Stimulated activated CD4-positive, alpha-beta T cell treated with anti-CD3 and anti-CD28 coated beads, Interleukin-4, amount 100 ng/mL, for 24 hours (primary cell): Measurements from ENCODE around the gene GOLGA8M.
"Not testable (repeated sequence)": the region's sequence is repeated elsewhere in the genome, so short reads cannot be mapped to it uniquely, and the experiment has no call there.

Source experiments
- DNase-seq: peaks from one replicate; pipeline ENCODE4 v3.0.0-alpha.2; 2020

The GOLGA8M gene, protein sequence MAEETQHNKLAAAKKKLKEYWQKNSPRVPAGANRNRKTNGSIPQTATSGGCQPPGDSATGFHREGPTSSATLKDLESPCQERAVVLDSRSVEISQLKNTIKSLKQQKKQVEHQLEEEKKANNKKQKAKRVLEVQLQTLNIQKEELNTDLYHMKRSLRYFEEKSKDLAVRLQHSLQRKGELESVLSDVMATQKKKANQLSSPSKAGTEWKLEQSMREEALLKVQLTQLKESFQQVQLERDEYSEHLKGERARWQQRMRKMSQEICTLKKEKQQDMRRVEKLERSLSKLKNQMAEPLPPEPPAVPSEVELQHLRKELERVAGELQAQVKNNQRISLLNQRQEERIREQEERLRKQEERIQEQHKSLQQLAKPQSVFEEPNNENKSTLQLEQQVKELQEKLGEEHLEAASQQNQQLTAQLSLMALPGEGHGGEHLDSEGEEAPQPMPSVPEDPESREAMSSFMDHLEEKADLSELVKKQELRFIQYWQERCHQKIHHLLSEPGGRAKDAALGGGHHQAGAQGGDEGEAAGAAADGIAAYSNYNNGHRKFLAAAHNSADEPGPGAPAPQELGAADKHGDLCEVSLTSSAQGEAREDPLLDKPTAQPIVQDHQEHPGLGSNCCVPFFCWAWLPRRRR

DNA sequence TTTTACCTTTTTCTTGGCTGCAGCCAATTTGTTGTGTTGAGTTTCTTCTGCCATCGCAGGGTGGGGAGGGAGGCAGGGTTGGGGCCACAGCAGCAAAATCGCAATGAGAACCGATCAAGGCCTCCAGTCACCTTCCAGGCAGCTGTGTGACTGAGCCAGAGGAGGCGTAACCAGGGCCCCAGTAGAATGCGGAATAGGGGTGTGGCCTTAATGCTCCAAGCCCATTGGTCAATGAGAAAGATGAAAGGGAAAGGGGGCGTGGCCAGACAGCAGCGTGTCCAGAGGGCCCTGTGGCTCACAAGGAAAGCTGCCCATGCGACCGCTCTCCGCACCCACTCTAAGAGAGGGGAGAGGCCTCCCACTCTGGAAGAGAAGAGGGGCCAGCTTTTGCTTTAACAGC lies at the start of gene GOLGA8M:
GOLGA8M (minus strand) TSS at position 152 of the 400 bp plus-strand sequence; CDS start at position 54, 98 bp downstream.
- not testable (repeated sequence) for DNase-seq

DNA sequence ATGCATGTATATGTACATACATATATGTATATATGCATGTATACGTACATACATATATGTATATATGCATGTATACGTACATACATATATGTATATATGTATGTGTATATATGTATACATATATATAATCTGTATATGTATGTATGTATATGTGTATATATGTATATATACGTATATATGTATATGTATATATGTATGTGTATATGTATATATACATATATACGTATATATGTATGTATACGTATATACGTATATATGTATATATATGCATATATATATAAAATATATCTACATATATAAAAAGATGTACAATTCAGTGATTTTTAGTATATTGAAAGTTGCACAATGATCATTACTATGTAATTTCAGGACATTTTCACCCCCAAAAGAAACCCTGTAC lies 30.7 kb upstream of the GOLGA8M start:
- not testable (repeated sequence) for DNase-seq

DNA sequence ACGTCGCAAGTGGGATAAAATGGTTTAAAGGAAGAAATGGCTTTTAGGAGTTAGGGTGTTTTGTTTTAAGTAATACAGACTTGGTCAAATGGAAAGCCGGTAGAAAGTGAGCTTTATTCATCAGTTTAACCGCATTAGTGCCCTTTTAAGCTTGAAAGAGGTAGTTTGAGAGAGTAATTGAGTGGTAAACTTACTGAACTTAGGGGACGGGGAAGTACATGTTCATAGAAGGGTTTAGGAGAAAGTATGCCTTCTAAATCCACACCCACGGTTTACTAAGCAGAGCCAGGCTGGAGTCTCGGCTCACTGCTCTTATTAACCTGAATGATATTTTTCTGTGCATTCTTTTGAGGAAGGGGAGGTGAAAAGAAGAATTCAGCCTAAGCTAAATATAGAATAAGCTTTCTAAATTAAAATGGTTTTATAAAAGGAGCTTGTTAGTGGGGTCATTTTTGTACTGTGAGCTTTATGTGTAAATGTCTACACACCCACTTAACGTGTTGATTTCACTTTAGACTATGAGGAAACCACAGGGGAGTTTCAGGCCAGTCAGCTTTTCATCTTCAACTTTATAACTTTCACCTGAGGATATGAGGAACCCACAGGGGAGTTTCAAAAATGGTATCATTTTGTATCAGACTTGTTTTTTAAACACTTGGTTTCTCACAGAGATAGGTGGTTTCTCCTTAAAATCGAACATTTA lies 26.5 kb upstream of the GOLGA8M start:
- peak; percentile 30 for DNase-seq

DNA sequence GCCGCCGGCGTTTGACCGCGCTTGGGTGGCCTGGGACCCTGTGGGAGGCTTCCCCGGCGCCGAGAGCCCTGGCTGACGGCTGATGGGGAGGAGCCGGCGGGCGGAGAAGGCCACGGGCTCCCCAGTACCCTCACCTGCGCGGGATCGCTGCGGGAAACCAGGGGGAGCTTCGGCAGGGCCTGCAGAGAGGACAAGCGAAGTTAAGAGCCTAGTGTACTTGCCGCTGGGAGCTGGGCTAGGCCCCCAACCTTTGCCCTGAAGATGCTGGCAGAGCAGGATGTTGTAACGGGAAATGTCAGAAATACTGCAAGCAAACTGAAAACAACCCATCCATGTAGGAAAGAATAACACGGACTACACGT lies 26.0 kb upstream of the GOLGA8M start:
- DNase-seq, result not testable (repeated sequence)

GRCh38 chr15:28737521-28738199 lies 25.4 kb upstream of the GOLGA8M start:
- DNase-seq, result peak; percentile 27

GRCh38 chr15:28728061-28728460 lies 15.8 kb upstream of the GOLGA8M start:
- peak; percentile 36 for DNase-seq

- not testable (repeated sequence) for DNase-seq
These were observed 14.8 kb upstream of the GOLGA8M start for GRCh38 chr15:28727026-28727425.

GRCh38 chr15:28726102-28726501 lies 13.9 kb upstream of the GOLGA8M start:
- no peak for DNase-seq

DNA sequence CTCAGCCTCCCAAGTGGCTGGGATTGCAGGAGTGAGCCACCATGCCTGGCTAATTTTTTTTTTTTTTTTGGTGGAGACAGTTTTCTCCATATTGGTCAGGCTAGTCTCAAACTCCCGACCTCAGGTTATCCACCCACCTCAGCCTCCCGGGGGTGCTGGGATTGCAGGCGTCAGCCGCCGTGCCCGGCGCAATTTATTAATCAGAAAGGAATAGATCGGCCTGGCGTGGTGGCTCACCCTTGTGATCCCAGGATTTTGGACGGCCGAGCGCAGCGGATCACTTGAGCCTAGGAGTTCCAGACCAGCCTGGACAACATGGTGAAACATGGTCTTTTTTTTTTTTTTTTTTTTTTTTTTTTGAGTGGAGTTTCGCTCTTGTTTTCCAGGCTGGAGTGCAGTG lies 13.3 kb upstream of the GOLGA8M start:
- no peak for DNase-seq

DNA sequence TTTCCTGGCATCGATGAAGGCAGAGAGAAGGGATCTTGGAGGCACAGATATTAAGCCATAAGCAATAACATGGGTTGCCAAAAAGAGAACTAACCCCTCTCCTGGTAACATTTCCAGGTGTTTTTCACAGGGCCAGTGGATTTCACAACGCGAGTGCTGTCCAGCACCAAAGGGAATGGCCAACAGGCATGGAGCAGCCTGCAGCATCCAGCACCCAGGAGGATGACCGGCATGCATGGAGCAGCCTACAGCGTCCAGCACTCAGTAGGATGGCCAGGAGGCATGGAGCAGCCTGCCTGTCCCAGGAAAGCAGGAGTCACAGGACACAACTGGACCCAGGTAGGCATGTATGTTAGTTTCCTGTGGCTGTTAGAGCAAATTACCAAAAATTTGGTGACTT lies 11.8 kb upstream of the GOLGA8M start:
- DNase-seq, result not testable (repeated sequence)

- DNase-seq, result not testable (repeated sequence)
These were observed 7.4 kb upstream of the GOLGA8M start for GRCh38 chr15:28719626-28720025.

DNA sequence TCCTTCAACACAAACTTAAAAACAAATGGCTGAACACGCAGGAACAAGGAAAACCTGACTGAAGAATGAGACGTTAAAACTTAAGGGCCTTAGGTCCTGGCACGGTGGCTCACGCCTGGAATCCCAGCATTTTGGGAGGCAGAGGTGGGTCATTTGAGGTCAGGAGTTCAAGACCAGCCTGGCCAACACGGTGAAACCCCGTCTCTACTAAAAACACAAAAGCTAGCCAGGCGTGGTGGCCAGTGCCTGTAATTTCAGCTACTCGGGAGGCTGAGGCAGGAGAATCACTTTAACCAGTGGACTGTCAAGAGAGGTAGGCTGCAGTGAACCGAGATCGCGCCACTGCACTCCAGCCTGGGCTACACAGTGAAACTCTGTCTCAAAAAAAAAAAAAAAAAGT lies 6.4 kb upstream of the GOLGA8M start:
- not testable (repeated sequence) for DNase-seq

DNA sequence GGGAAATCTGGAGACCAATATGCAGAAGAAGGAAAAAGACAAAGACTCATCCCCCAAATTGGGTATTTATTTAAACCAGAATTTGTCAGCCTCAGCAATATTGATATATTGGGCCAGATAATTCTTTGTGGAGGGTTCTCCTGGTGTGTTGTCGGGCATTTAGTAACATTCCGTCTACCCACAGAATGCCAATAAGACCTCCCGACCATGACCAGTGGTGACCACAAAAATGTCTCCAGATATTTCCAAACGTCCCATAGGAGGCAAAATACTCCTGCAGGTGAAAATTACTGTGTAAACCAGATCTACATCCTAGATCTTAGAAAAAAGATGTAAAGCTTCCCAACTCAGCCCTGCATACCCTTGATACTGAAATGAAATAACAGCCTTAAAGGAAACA lies 2.0 kb upstream of the GOLGA8M start:
- DNase-seq, result not testable (repeated sequence)

GRCh38 chr15:28703927-28704326 lies 8.3 kb downstream of the GOLGA8M start:
- DNase-seq, result not testable (repeated sequence)

DNA sequence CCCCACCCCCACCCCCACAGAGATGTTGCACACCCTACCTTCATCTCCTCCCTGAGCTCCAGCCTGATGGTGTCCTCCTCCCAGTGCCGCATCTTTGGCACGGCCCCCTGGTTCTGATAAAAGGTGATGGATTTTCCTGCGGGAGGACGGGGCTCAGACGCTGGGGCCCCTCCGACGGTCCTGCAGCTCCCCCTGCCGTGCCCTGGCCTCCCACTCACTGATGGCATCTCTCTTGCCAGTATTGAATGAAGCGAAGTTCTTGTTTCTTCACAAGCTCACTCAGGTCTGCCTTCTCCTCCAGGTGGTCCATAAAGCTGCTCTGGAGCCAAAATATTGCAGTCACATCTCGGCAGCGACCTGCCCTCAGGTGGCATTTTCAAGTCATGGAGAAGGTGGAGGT lies 9.8 kb downstream of the GOLGA8M start:
- DNase-seq, result not testable (repeated sequence)

GRCh38 chr15:28694006-28694751 lies 18.0 kb downstream of the GOLGA8M start:
- DNase-seq, result not testable (repeated sequence)

- not testable (repeated sequence) for DNase-seq
These were observed 19.2 kb downstream of the GOLGA8M start for GRCh38 chr15:28693021-28693420.

- DNase-seq, result not testable (repeated sequence)
These were observed 38.7 kb downstream of the GOLGA8M start for GRCh38 chr15:28673533-28673932.

GRCh38 chr15:28672122-28672521 lies 40.1 kb downstream of the GOLGA8M start:
- not testable (repeated sequence) for DNase-seq

DNA sequence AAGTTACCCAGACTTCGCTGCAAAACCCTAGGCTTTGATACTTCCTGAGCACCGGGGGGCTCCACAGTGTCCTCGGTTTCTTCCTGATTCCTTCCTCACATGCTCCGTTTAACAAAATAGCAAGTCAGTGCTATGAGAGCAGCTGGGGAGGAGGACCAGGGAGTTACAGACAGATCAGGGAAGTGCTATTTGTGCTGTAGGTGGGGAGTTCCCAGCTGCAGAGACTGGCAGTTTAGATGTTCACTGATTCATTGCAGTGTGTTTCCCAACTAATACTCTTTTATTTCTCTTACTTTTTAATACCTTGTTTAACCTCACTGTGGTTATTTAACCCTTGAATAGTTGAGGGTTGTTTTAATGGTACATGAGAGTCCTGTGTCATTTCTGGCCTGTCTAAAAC lies 45.8 kb downstream of the GOLGA8M start:
- not testable (repeated sequence) for DNase-seq

GRCh38 chr15:28664575-28664974 lies 47.6 kb downstream of the GOLGA8M start:
- DNase-seq, result not testable (repeated sequence)

DNA sequence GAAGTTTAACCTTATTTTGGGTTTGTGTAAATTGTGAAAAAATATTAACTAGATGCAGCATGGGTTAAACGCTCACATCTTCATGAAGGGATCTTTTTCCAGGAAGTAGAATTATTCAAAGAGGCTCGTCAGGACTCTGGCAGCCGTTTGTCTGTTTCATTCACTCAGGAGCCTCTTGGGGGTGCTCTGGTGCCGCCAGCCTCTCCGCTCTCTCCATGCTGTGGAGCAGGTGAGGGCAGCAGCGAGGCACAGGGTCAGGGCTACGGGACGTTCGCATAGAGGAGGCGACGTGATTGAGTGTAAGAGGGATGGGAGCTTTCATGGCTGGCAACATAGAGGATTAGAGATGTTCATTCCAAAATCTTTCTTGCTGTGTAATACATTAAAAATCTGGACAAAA lies 48.5 kb downstream of the GOLGA8M start:
- DNase-seq, result not testable (repeated sequence)
